SK-N-SH (cell line): ENCODE results near the gene TEX35. TPM values are rescaled to one million over a fixed set of nuclear protein-coding genes. Genes with fewer than 3 reads are reported as not detected.

Experiments used
- CTCF ChIA-PET: fragments of 300-600, 350-600 bp; formaldehyde crosslinking; extraction: SDS; loops from one replicate; lab custom pipeline; 2021; lab: Yijun Ruan, JAX
- POLR2A ChIA-PET: fragments of 350-600 bp; sonication (Branson Sonifier 250); formaldehyde crosslinking; extraction: SDS; loops from one replicate; lab custom pipeline; 2020; ENCODE audit warnings: antibody characterized with exemption, inconsistent platforms; lab: Yijun Ruan, JAX
- DNase-seq: peaks from one replicate; pipeline ENCODE4 v3.0.0; 2012
- H2AFZ ChIP-seq: fragments of 200-600 bp; sonication (generic); 2 replicates; pipeline ENCODE4 v1.8.1; 2016; ENCODE audit warnings: antibody characterized with exemption, mild to moderate bottlenecking, low read depth
- H3F3A ChIP-seq: fragments of 200-600 bp; sonication (generic); replicated peaks from 2 replicates; pipeline ENCODE3; 2016; ENCODE audit warnings: antibody characterized with exemption, mild to moderate bottlenecking; ENCODE audit not compliant: insufficient read depth
- H3K27ac ChIP-seq, 2 experiments: fragments of 200-500 bp in 1 of 2; fragments of 200-600 bp in 1 of 2; sonication (Bioruptor generic) in 1 of 2; sonication (generic), shearing (Covaris generic) in 1 of 2; 2 replicates each; pipeline versions ENCODE4 v1.5.1 to v1.6.1; 2014 to 2016; ENCODE audit warnings: low read depth in 2 of 2, inconsistent platforms in 1 of 2, low read length in 1 of 2, mild to moderate bottlenecking in 1 of 2, mixed read lengths in 1 of 2
- H3K27me3 ChIP-seq: fragments of 200-600 bp; sonication (generic), shearing (Covaris generic); 2 replicates; pipeline ENCODE4 v1.6.1; 2016; ENCODE audit warnings: mixed run types; ENCODE audit not compliant: insufficient read depth
- H3K36me3 ChIP-seq, 2 experiments: fragments of 200-500 bp in 1 of 2; fragments of 200-600 bp in 1 of 2; sonication (Bioruptor generic) in 1 of 2; sonication (generic) in 1 of 2; replicated peaks in 1 of 2; 2 replicates each; pipeline versions ENCODE3 to v1.5.1; 2014 to 2016; ENCODE audit warnings: low read length in 1 of 2, mild to moderate bottlenecking in 1 of 2; ENCODE audit not compliant: insufficient read depth in 2 of 2, control insufficient read depth in 1 of 2
- H3K4me1 ChIP-seq, 2 experiments: fragments of 200-500 bp in 1 of 2; fragments of 200-600 bp in 1 of 2; sonication (Bioruptor generic) in 1 of 2; sonication (generic), shearing (Covaris generic) in 1 of 2; 2 replicates each; pipeline versions ENCODE4 v1.5.1 to v1.6.1; 2014 to 2016; ENCODE audit warnings: low read depth in 1 of 2, low read length in 1 of 2, mixed run types in 1 of 2; ENCODE audit not compliant: insufficient read depth in 2 of 2, control insufficient read depth in 1 of 2
- H3K4me2 ChIP-seq: fragments of 200-600 bp; sonication (generic), shearing (Covaris generic); 2 replicates; pipeline ENCODE4 v1.6.1; 2017; ENCODE audit warnings: mixed run types
- H3K4me3 ChIP-seq, 2 experiments: fragments of 200-500 bp in 1 of 2; fragments of 200-600 bp in 1 of 2; sonication (Bioruptor generic) in 1 of 2; sonication (generic), shearing (Covaris generic) in 1 of 2; 2 replicates each; pipeline versions ENCODE4 v1.5.1 to v1.8.1; 2014 to 2016; ENCODE audit warnings: low read depth in 2 of 2, inconsistent platforms in 1 of 2, low read length in 1 of 2, mild to moderate bottlenecking in 1 of 2, mixed read lengths in 1 of 2, moderate library complexity in 1 of 2
- H3K79me2 ChIP-seq: fragments of 200-600 bp; sonication (generic); 2 replicates; pipeline ENCODE4 v1.8.1; 2017; ENCODE audit warnings: mild to moderate bottlenecking; ENCODE audit not compliant: insufficient read depth
- H3K9ac ChIP-seq: fragments of 200-600 bp; sonication (generic); 2 replicates; pipeline ENCODE4 v1.6.1; 2017; ENCODE audit warnings: mixed run types
- H3K9me2 ChIP-seq: fragments of 200-600 bp; sonication (generic); 2 replicates; pipeline ENCODE4 v1.6.1; 2017; ENCODE audit warnings: mixed run types
- H3K9me3 ChIP-seq: fragments of 200-600 bp; sonication (generic); 2 replicates; pipeline ENCODE4 v1.6.1; 2017; ENCODE audit warnings: mixed run types, mild to moderate bottlenecking, moderate library complexity
- H4K20me1 ChIP-seq: fragments of 200-600 bp; sonication (generic); 2 replicates; pipeline ENCODE4 v1.6.1; 2017; ENCODE audit warnings: mild to moderate bottlenecking, mixed run types; ENCODE audit not compliant: insufficient read depth
- EP300 ChIP-seq, 2 experiments: IDR thresholded peaks; 2 replicates each; pipeline versions ENCODE4 v1.4.0 to v1.6.1; 2012; ENCODE audit warnings: borderline replicate concordance in 1 of 2, low read depth in 1 of 2, low read length in 1 of 2
- FOXJ3 ChIP-seq: sonication (generic); formaldehyde crosslinking; IDR thresholded peaks from 2 replicates; pipeline ENCODE4 v1.5.1; 2020; ENCODE audit warnings: mild to moderate bottlenecking, missing genetic modification reagents
- GATA2 ChIP-seq: sonication (generic); formaldehyde crosslinking; IDR thresholded peaks from 2 replicates; pipeline ENCODE4 v1.5.0; 2020; ENCODE audit warnings: mild to moderate bottlenecking, missing genetic modification reagents
- JUND ChIP-seq: IDR thresholded peaks from 2 replicates; pipeline ENCODE4 v1.4.0; 2012
- MEF2A ChIP-seq: IDR thresholded peaks from 2 replicates; pipeline ENCODE4 v1.4.0; 2012; ENCODE audit warnings: low read depth, borderline replicate concordance
- NFIC ChIP-seq: IDR thresholded peaks from 2 replicates; pipeline ENCODE4 v1.4.0; 2012; ENCODE audit warnings: borderline replicate concordance
- NRF1 ChIP-seq: IDR thresholded peaks from 2 replicates; pipeline ENCODE4 v1.6.1; 2012; ENCODE audit warnings: low read depth, mild to moderate bottlenecking, low read length
- POLR2AphosphoS5 ChIP-seq: IDR thresholded peaks from 2 replicates; pipeline ENCODE4 v1.6.1; 2012; ENCODE audit warnings: low read depth, low read length
- RAD21 ChIP-seq: IDR thresholded peaks from 2 replicates; pipeline ENCODE4 v1.6.1; 2012; ENCODE audit warnings: mild to moderate bottlenecking, low read length
- RCOR1 ChIP-seq: fragments of 150-350 bp; IDR thresholded peaks from 2 replicates; pipeline ENCODE4 v1.6.1; 2017; ENCODE audit warnings: antibody characterized with exemption, low read length
- RFX5 ChIP-seq: IDR thresholded peaks from 2 replicates; pipeline ENCODE4 v1.6.1; 2012; ENCODE audit warnings: mild to moderate bottlenecking, improper control_type of control experiment, low read length
- RXRA ChIP-seq: IDR thresholded peaks from 2 replicates; pipeline ENCODE4 v1.4.0; 2012; ENCODE audit warnings: low read depth, mild to moderate bottlenecking, borderline replicate concordance
- SMC3 ChIP-seq: IDR thresholded peaks from 2 replicates; pipeline ENCODE4 v1.6.1; 2012; ENCODE audit warnings: low read depth, low read length, improper control_type of control experiment
- YY1 ChIP-seq: IDR thresholded peaks from 2 replicates; pipeline ENCODE4 v1.4.0; 2012; ENCODE audit warnings: low read depth, mild to moderate bottlenecking
- WGBS: methylation state at CpG from one replicate; pipeline ENCODE4 v1.1.6; 2017; ENCODE audit warnings: low lambda C conversion rate; 5-methylcytosine and 5-hydroxymethylcytosine counted together
- polyA plus RNA-seq, 3 experiments: library from polyadenylated mRNA; depleted of rRNA; stranded (reverse); fragments of >200 nt; gene quantifications; 2 replicates each; pipeline ENCODE4 v1.2.3, GENCODE V29; 2012
- TF ChIP-seq, protein P1 (sequence below): IDR thresholded peaks from 2 replicates; pipeline ENCODE4 v1.4.0; 2012; ENCODE audit warnings: low read depth, borderline replicate concordance
- TF ChIP-seq, protein P2 (sequence below): IDR thresholded peaks from 2 replicates; pipeline ENCODE4; 2012
- TF ChIP-seq, protein P3 (sequence below): fragments of 200-600 bp; sonication (generic); IDR thresholded peaks from 2 replicates; pipeline ENCODE4 v1.6.1; 2017; ENCODE audit warnings: antibody characterized with exemption, mild to moderate bottlenecking, moderate library complexity
- TF ChIP-seq, protein P4 (sequence below): IDR thresholded peaks from 2 replicates; pipeline ENCODE4 v1.4.0; 2012; ENCODE audit warnings: low read depth

TEX35 gene
- polyA plus RNA-seq, 1 of the 3 experiments (the other 2 are of a cell fraction), result 0.03 TPM

DNA sequence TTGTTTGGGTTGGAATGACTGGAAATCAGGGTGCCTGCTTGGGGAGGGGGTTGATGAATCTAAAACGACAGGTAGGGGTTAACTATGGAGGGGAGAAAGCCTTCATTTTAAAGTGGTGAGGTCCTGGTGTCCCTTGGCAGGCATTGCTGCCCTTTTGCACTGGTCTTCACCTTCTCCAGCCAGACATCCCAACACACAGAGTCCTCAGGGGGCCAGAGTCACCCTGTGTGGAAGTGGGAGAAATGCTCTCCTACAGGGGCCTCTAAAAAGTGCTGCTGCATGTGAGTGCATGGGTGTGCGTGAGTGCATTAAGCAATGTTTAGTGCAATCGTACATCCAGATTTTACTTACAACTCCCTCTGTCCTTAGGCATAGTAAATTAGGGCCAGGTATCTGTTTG lies 39.0 kb downstream of the TEX35 start:
- Histone ChIP-seq H3K27me3 (no peaks in the 10 kb centered on the region), H4K20me1 (no peaks in the 10 kb centered on the region), H3K4me2 (no peak overlapping the region), H3K4me1 (peaks cover 0 to 3% of the 10 kb centered on the region in 2 experiments; a peak in 1 of 4 replicates), H3F3A (no peaks in the 10 kb centered on the region), H3K79me2 (no peaks in the 10 kb centered on the region), H3K4me3 (no peak overlapping the region), H3K9me2 (no peaks in the 10 kb centered on the region), H3K9ac (no peak overlapping the region), H2AFZ (no peak overlapping the region), H3K9me3 (no peaks in the 10 kb centered on the region), H3K36me3 (no peaks in the 10 kb centered on the region), H3K27ac (no peak overlapping the region)
- TF ChIP-seq NRF1 (no peak), SMC3 (no peak), RFX5 (no peak), MEF2A (no peak), RXRA (no peak), RCOR1 (no peak), YY1 (no peak), FOXJ3 (CRISPR knock-in tag) (no peak), NFIC (no peak), JUND (no peak), EP300 (IDR thresholded peaks at IDR 0.05; ENCODE audit: borderline replicate concordance in 1 of 2, low read depth in 1 of 2, low read length in 1 of 2) (no peak), GATA2 (no peak), POLR2AphosphoS5 (no peak), RAD21 (no peak)
- TF ChIP-seq, protein P1, sequence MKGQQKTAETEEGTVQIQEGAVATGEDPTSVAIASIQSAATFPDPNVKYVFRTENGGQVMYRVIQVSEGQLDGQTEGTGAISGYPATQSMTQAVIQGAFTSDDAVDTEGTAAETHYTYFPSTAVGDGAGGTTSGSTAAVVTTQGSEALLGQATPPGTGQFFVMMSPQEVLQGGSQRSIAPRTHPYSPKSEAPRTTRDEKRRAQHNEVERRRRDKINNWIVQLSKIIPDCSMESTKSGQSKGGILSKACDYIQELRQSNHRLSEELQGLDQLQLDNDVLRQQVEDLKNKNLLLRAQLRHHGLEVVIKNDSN, result no peak
- TF ChIP-seq, protein P2, sequence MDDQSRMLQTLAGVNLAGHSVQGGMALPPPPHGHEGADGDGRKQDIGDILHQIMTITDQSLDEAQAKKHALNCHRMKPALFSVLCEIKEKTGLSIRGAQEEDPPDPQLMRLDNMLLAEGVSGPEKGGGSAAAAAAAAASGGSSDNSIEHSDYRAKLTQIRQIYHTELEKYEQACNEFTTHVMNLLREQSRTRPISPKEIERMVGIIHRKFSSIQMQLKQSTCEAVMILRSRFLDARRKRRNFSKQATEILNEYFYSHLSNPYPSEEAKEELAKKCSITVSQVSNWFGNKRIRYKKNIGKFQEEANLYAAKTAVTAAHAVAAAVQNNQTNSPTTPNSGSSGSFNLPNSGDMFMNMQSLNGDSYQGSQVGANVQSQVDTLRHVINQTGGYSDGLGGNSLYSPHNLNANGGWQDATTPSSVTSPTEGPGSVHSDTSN, result no peak
- TF ChIP-seq, protein P3, sequence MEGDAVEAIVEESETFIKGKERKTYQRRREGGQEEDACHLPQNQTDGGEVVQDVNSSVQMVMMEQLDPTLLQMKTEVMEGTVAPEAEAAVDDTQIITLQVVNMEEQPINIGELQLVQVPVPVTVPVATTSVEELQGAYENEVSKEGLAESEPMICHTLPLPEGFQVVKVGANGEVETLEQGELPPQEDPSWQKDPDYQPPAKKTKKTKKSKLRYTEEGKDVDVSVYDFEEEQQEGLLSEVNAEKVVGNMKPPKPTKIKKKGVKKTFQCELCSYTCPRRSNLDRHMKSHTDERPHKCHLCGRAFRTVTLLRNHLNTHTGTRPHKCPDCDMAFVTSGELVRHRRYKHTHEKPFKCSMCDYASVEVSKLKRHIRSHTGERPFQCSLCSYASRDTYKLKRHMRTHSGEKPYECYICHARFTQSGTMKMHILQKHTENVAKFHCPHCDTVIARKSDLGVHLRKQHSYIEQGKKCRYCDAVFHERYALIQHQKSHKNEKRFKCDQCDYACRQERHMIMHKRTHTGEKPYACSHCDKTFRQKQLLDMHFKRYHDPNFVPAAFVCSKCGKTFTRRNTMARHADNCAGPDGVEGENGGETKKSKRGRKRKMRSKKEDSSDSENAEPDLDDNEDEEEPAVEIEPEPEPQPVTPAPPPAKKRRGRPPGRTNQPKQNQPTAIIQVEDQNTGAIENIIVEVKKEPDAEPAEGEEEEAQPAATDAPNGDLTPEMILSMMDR, result no peak
- TF ChIP-seq, protein P4, sequence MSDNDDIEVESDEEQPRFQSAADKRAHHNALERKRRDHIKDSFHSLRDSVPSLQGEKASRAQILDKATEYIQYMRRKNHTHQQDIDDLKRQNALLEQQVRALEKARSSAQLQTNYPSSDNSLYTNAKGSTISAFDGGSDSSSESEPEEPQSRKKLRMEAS, result no peak
- no peak for DNase-seq
- ChIA-PET CTCF (interaction anchor here (0.6 to 1.3 kb wide), 2 partner anchors 10 to 20 kb away, joined by 3 to 8 read pairs; no protein-coding TSS in a partner anchor), POLR2A (no interaction called here)
- 72% methylated on average over 3 of the region's 3 CpGs for WGBS
